ENCODE results near the gene ZNF709.

DNA sequence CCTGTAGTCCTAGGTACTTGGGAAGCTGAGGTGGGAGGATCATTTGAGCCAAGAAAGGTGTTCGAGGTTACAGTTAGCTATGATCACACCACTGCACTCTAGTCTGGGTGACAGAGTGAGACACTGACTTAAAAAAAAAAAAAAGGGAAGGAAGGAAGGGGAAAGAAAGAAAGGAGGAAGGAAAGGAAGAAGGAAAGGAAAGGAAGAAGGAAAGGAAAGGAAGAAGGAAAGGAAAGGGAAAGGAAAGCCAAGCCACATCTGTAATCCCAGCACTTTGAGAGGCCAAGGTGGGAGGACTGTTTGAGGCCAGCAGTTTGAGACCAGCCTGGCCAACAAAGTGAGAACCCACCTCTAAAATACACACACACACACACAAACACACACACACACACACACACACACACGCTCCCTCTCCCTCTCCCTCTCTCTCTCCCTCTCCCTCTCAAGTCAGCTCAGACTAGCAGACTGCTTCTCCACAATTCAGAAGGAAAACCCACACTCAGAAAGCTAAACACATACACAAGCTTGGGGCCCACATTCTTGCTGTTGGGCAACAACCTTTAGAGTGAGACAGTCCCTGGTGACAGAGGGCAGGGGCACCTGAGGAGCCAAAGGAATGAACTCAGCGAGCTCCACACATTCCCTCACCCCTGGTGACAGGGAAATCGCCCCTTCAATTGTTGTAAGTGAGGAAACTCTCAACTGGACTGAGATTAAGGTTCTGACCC is 2.7 kb downstream of the ZNF709 start:
- no peak for TF ChIP-seq ZNF274 (IDR thresholded peaks at IDR 0.05; ENCODE audit: low read depth, low read length)
- no peak for TF ChIP-seq YY1 (IDR thresholded peaks at IDR 0.05; ENCODE audit: insufficient read depth, insufficient read length)
